Right lobe of liver (tissue), 4 donors: ENCODE data around the gene ARHGEF38.

Experiments used
- CTCF ChIP-seq, 4 donors: fragments of 200-600 bp in 3 of 4; fragments of 450-650 bp in 1 of 4; IDR thresholded peaks; one replicate each; pipeline versions ENCODE4 v1.5.1 to v1.8.0; 2016 to 2022; ENCODE audit warnings: antibody characterized with exemption in 4 of 4, mild to moderate bottlenecking in 2 of 4
- POLR2A ChIP-seq: fragments of 450-650 bp; IDR thresholded peaks from one replicate; pipeline ENCODE4 v1.6.1; 2017; ENCODE audit warnings: antibody characterized with exemption, mild to moderate bottlenecking
- donor health status: DM: no; HTN: no; CAD: no.
- donor health status: DM: no; HTN: no; CAD: no.
- donor health status: DM: no; HTN: yes; CAD: no.

- no peak for TF ChIP-seq CTCF (IDR thresholded peaks at IDR 0.05)
- no peak for TF ChIP-seq POLR2A
Observed at GRCh38 chr4:105509714-105510113, 42.7 kb upstream of the ARHGEF38 start.
